Calu3 (cell line): ENCODE results near the gene CACNA1C. TPM values are rescaled to one million over a fixed set of nuclear protein-coding genes. Genes with fewer than 3 reads are reported as not detected.
A peak's percentile ranks its signal among the peaks of the same experiment; 100 is the strongest.

Experiments
- BruUV-seq: library from RNA; stranded (reverse); fragments of 400-500 nt; replicated peaks from 2 replicates; lab custom pipeline; 2021; lab: Mats Ljungman, UMichigan
- CTCF ChIA-PET: fragments of 300-600 bp; sonication (Branson Sonifier 250); formaldehyde crosslinking; loops from one replicate; lab custom pipeline; 2022; ENCODE audit warnings: antibody characterized with exemption; lab: Charles Lee
- DNase-seq: peaks from one replicate; pipeline ENCODE4 v3.0.0; 2022
- H3K27ac Mint-ChIP-seq: one replicate; pipeline ENCODE4 v1.8.0; 2022; ENCODE audit warnings: mixed read lengths; ENCODE audit not compliant: unreplicated experiment
- H3K27me3 Mint-ChIP-seq: one replicate; pipeline ENCODE4 v1.8.0; 2022; ENCODE audit warnings: mixed read lengths; ENCODE audit not compliant: unreplicated experiment
- H3K36me3 Mint-ChIP-seq: one replicate; pipeline ENCODE4 v1.8.0; 2022; ENCODE audit warnings: mild to moderate bottlenecking, moderate library complexity, mixed read lengths; ENCODE audit not compliant: insufficient read depth, unreplicated experiment
- H3K4me1 Mint-ChIP-seq: one replicate; pipeline ENCODE4 v1.8.0; 2022; ENCODE audit warnings: mild to moderate bottlenecking, low read depth, mixed read lengths; ENCODE audit not compliant: unreplicated experiment
- H3K4me3 Mint-ChIP-seq: one replicate; pipeline ENCODE4 v1.8.0; 2022; ENCODE audit warnings: mild to moderate bottlenecking, low read depth, moderate library complexity, mixed read lengths; ENCODE audit not compliant: unreplicated experiment
- H3K9me3 Mint-ChIP-seq: one replicate; pipeline ENCODE4 v1.8.0; 2022; ENCODE audit warnings: low read depth, mixed read lengths; ENCODE audit not compliant: unreplicated experiment
- CTCF ChIP-seq: fragments of 200-600 bp; IDR thresholded peaks from one replicate; pipeline ENCODE4 v1.8.0; 2022; ENCODE audit warnings: antibody characterized with exemption; ENCODE audit not compliant: unreplicated experiment
- intact Hi-C: fragments of 100-400 bp; cut with micrococcal nuclease; formaldehyde crosslinking; loops from one replicate; pipeline ENCODE4 v1.10.0; 2022; ENCODE audit not compliant: unreplicated experiment
- total RNA-seq: library from RNA; stranded (reverse); gene quantifications from 2 replicates; pipeline ENCODE4 v1.2.3, GENCODE V29; 2022

The CACNA1C gene
- total RNA-seq, 1 experiment from 2014 or later = not detected

- Mint-ChIP-seq H3K27ac (peak overlapping the region; percentile 92), H3K4me3 (no peak overlapping the region), H3K9me3 (no peaks in the 10 kb centered on the region), H3K36me3 (peaks cover 9% of the 10 kb centered on the region), H3K4me1 (peaks cover 34% of the 10 kb centered on the region), H3K27me3 (no peaks in the 10 kb centered on the region)
- no peak for DNase-seq
- BruUV-seq = no TSS peak
- CTCF ChIA-PET = interaction anchor here (0.7 to 0.9 kb wide), 2 partner anchors 7 to 53 kb away, joined by 3 to 6 read pairs; no protein-coding TSS in a partner anchor
- TF ChIP-seq CTCF = no peak
- intact Hi-C loops = no loop called here
Observed at GRCh38 chr12:2337031-2338010, 284.5 kb downstream of the CACNA1C start.

GRCh38 chr12:2338381-2338780, 285.6 kb downstream of the CACNA1C start:
- no peak for DNase-seq
- Mint-ChIP-seq H3K4me3 (no peak overlapping the region), H3K27me3 (no peaks in the 10 kb centered on the region), H3K36me3 (peaks cover 9% of the 10 kb centered on the region), H3K4me1 (peaks cover 30% of the 10 kb centered on the region), H3K9me3 (no peaks in the 10 kb centered on the region), H3K27ac (peak overlapping the region; percentile 48)
- BruUV-seq = no TSS peak
- intact Hi-C loops = no loop called here
- no peak for TF ChIP-seq CTCF
- CTCF ChIA-PET = interaction anchor here (1.1 kb wide), 2 partner anchors 13 to 450 kb away, joined by 3 to 4 read pairs; no protein-coding TSS in a partner anchor

GRCh38 chr12:2338991-2339431, 286.2 kb downstream of the CACNA1C start:
- Mint-ChIP-seq H3K9me3 (no peaks in the 10 kb centered on the region), H3K27me3 (no peaks in the 10 kb centered on the region), H3K36me3 (peaks cover 9% of the 10 kb centered on the region), H3K4me1 (peaks cover 27% of the 10 kb centered on the region), H3K4me3 (no peak overlapping the region), H3K27ac (peak overlapping the region; percentile 48)
- no peak for TF ChIP-seq CTCF
- CTCF ChIA-PET = interaction anchor here (1.1 kb wide), 2 partner anchors 14 to 450 kb away, joined by 3 to 4 read pairs; no protein-coding TSS in a partner anchor
- BruUV-seq = no TSS peak
- intact Hi-C loops = no loop called here
- DNase-seq = peak; percentile 44

- BruUV-seq = no TSS peak
- Mint-ChIP-seq H3K27ac (no peak overlapping the region), H3K36me3 (peaks cover 9% of the 10 kb centered on the region), H3K27me3 (no peaks in the 10 kb centered on the region), H3K4me3 (no peak overlapping the region), H3K4me1 (peaks cover 43% of the 10 kb centered on the region), H3K9me3 (no peaks in the 10 kb centered on the region)
- no peak for DNase-seq
- no peak for TF ChIP-seq CTCF
- intact Hi-C loops = no loop called here
- CTCF ChIA-PET = interaction anchor here (0.7 kb wide), 1 partner anchor 209 kb away, joined by 3 read pairs; no protein-coding TSS in a partner anchor
Observed at GRCh38 chr12:2341051-2341751, 288.4 kb downstream of the CACNA1C start.
